ENCODE results near the gene SLC24A3. TPM values are rescaled to one million over a fixed set of nuclear protein-coding genes. Genes with fewer than 3 reads are reported as not detected.

Gene SLC24A3
- total and polyA plus RNA-seq, 12 donors = 0.21 to 2.6 (median 0.84) TPM

DNA sequence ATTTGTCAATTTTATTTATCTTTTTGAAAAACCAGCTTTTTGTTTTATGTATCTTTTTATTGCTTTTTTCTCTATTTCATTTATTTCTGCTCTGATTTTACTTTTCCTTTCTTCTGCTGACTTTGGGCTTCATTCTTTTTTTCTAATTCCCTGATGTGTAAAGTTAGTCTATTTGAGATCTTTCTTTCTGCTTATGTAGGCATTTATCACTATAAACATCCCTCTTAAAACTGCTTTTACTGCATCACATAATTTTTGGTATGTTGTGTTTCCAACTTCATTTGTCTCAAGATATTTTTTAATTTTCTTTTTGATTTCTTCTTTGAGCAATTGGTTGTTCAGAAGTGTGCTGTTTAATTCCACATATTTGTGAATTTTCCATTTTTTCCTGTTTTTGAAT lies 174.8 kb downstream of the SLC24A3 start:
- H3K36me3 ChIP-seq = no peaks in the 10 kb centered on the region
- ATAC-seq (no peak), DNase-seq (no peak)
- peaks cover 0 to 21% (median 3%) of the 10 kb centered on the region in 11 donors for H3K9me3 ChIP-seq
- H3K4me1 ChIP-seq = no peaks in the 10 kb centered on the region
- H3K27ac ChIP-seq = no peak overlapping the region
- TF ChIP-seq, protein P1, sequence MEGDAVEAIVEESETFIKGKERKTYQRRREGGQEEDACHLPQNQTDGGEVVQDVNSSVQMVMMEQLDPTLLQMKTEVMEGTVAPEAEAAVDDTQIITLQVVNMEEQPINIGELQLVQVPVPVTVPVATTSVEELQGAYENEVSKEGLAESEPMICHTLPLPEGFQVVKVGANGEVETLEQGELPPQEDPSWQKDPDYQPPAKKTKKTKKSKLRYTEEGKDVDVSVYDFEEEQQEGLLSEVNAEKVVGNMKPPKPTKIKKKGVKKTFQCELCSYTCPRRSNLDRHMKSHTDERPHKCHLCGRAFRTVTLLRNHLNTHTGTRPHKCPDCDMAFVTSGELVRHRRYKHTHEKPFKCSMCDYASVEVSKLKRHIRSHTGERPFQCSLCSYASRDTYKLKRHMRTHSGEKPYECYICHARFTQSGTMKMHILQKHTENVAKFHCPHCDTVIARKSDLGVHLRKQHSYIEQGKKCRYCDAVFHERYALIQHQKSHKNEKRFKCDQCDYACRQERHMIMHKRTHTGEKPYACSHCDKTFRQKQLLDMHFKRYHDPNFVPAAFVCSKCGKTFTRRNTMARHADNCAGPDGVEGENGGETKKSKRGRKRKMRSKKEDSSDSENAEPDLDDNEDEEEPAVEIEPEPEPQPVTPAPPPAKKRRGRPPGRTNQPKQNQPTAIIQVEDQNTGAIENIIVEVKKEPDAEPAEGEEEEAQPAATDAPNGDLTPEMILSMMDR (IDR thresholded peaks at IDR 0.05) = no peak
- no peak overlapping the region for H3K4me3 ChIP-seq
- intact Hi-C loops (cut with DNase I) = loop anchor here in 1 of 10 donors (10.0 kb wide), 1 partner anchor 58 kb away; no protein-coding TSS in a partner anchor
- H3K27me3 ChIP-seq = no peaks in the 10 kb centered on the region

DNA sequence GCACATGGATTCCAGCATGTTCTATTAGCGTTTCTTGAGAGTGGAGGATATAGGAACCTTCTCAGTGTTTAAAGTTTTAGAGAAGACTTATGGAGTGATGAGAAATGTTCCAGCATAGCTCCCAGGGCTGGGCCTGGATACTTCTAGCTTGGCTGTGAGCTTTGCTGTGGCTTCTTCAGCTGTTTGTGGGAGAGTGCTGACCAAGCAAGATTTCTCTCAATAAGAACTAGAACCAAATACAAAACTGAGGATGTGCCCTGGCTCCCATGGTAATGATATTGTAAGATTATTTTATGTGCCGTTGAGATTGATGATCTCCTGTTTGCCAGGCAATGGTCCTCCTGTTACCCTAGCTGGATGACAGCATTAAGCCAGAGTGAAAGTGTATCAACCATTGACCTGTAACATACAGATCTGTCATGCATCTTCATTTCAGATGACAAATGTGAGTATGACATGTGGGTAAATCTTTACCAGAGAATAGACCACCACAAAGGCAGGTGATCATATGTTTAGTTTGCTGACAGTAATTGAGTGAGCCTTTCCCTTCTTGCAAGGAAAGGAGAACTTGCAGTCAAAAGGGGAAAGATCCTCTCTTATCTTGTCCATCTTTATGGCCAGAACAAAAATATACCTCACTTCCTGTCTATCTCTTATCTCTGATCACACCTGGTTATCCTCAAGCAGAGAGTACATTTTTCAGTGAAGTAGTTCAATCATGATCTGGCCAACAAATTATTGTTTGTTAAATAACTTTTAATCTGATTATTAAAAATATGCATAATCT lies 180.1 kb downstream of the SLC24A3 start:
- intact Hi-C loops (cut with DNase I) = no loop called here
- H3K4me3 ChIP-seq = no peak overlapping the region
- WGBS, 2 donors = 84 to 86% methylated on average over 2 of the region's 2 CpGs
- H3K9me3 ChIP-seq = peaks cover 0 to 21% (median 0%) of the 10 kb centered on the region in 11 donors
- no peak for DNase-seq
- H3K27me3 ChIP-seq = no peaks in the 10 kb centered on the region
- TF ChIP-seq, protein P1 (IDR thresholded peaks at IDR 0.05) = no peak
- no peak overlapping the region for H3K27ac ChIP-seq
- ATAC-seq = no peak
- H3K4me1 ChIP-seq = no peaks in the 10 kb centered on the region
- no peaks in the 10 kb centered on the region for H3K36me3 ChIP-seq

DNA sequence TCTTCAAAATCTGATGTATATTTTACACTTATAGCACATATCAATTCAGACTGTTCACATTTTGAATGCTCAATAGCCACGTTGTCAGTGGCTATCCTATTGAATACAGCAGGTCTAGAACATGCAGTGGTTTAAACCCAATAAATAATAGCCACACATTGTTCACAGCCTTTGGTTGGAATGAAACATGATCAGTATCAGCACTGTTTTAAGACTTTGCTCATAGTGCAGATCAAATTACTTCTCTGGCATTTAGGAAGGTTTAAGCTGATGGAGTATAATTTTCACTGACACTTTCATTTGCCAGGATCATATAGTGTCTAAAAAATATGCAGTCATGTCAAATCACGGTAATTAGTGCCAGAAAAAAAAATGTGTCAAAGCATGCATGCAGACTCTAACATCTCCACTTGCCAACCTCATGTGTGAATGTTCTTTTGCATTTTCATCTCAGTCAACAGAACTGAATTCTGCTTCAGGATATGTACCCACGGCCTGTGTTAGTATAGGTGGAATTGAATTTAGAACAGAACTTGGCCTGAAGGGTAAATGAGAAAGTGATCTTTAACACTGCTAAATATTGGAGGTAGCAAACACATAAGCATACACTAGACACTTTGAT lies 184.1 kb downstream of the SLC24A3 start:
- DNase-seq = no peak
- 61 to 70% methylated on average over 3 of the region's 3 CpGs for WGBS, 2 donors
- H3K4me1 ChIP-seq = no peaks in the 10 kb centered on the region
- peaks cover 0 to 27% (median 11%) of the 10 kb centered on the region in 11 donors for H3K9me3 ChIP-seq
- TF ChIP-seq, protein P1 (IDR thresholded peaks at IDR 0.05) = no peak
- H3K27ac ChIP-seq = no peak overlapping the region
- no peak overlapping the region for H3K4me3 ChIP-seq
- H3K27me3 ChIP-seq = peaks cover 0 to 4% (median 0%) of the 10 kb centered on the region in 7 donors
- intact Hi-C loops (cut with DNase I) = no loop called here
- ATAC-seq = no peak
- no peaks in the 10 kb centered on the region for H3K36me3 ChIP-seq

DNA sequence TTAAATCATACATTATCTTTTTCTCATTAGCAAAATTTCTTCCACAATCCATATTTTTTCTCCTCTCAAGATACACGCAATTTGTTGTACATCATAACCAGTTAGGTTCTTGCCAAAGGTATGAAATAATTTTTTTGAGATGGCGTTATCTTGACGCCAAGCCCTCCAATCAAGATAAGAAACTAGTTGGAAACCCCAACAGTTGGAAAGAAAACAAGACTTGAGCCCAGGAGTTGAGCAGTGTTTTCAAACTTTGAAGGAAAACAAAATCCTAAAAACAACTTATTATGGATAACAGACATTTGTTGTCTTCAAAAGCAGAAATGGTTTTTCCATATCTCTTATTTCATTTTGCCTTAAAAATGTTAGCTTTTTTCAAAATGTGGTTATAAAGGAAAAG lies 184.8 kb downstream of the SLC24A3 start:
- H3K36me3 ChIP-seq = no peaks in the 10 kb centered on the region
- DNase-seq (no peak), ATAC-seq (no peak)
- H3K27ac ChIP-seq = no peak overlapping the region
- peaks cover 0 to 27% (median 11%) of the 10 kb centered on the region in 11 donors for H3K9me3 ChIP-seq
- H3K27me3 ChIP-seq = peaks cover 0 to 4% (median 0%) of the 10 kb centered on the region in 7 donors
- H3K4me1 ChIP-seq = no peaks in the 10 kb centered on the region
- no peak overlapping the region for H3K4me3 ChIP-seq
- TF ChIP-seq, protein P1 (IDR thresholded peaks at IDR 0.05) = no peak
- WGBS, 2 donors = 82 to 89% methylated on average over 3 of the region's 3 CpGs
- intact Hi-C loops (cut with DNase I) = no loop called here
